A549 (cell line): Measurements from ENCODE around the gene CPED1. TPM values are rescaled to one million over a fixed set of nuclear protein-coding genes. Genes with fewer than 3 reads are reported as not detected.
A peak's percentile ranks its signal among the peaks of the same experiment; 100 is the strongest.

Source experiments
- ATAC-seq, 2 experiments: fragments of 200-7000 bp in 1 of 2; fragments of >200 bp in 1 of 2; cut with Nextera tagmentation in 1 of 2; cut with Tn5 transposase in 1 of 2; 3 replicates each; pipeline versions ENCODE4 v1.8.0 to v1.9.1; 2018 to 2020; ENCODE audit warnings: mild to moderate bottlenecking in 1 of 2, moderate library complexity in 1 of 2
- CTCF ChIA-PET: fragments of 300-600 bp; sonication (Branson Sonifier 250); formaldehyde crosslinking; extraction: SDS; loops from one replicate; lab custom pipeline; 2021; ENCODE audit warnings: antibody characterized with exemption, inconsistent platforms; lab: Yijun Ruan, JAX
- POLR2A ChIA-PET: fragments of 350-600 bp; formaldehyde crosslinking; extraction: SDS; loops from one replicate; lab custom pipeline; 2021; ENCODE audit warnings: antibody characterized with exemption, inconsistent platforms; lab: Yijun Ruan, JAX
- DNase-seq, 2 experiments: peaks; one replicate each; pipeline versions ENCODE4 v3.0.0 to v3.0.0-alpha.2; 2011 to 2016; ENCODE audit warnings: low read depth in 1 of 2, low spot score in 1 of 2
- FAIRE-seq: peaks from 2 replicates; lab custom pipeline; 2011; peaks lifted over from hg19 to GRCh38; lab: Jason Lieb, UNC
- H3K27ac ChIP-seq, 2 experiments: fragments of >200 bp; sonication (Bioruptor Twin); formaldehyde crosslinking; 3 replicates each; pipeline ENCODE4 v1.5.1; 2016 to 2017
- H3K4me1 ChIP-seq: fragments of >200 bp; sonication (Bioruptor Twin); formaldehyde crosslinking; 3 replicates; pipeline ENCODE4 v1.6.1; 2016
- H3K4me2 ChIP-seq: fragments of >200 bp; sonication (Bioruptor Twin); formaldehyde crosslinking; 3 replicates; pipeline ENCODE4 v1.6.1; 2016
- H3K4me3 ChIP-seq: fragments of >200 bp; sonication (Bioruptor Twin); formaldehyde crosslinking; 3 replicates; pipeline ENCODE4 v1.5.1; 2016
- H3K9me3 ChIP-seq: fragments of >200 bp; sonication (Bioruptor Twin); formaldehyde crosslinking; 3 replicates; pipeline ENCODE4 v1.6.1; 2016
- CBX2 ChIP-seq: fragments of 200-600 bp; sonication (generic); IDR thresholded peaks from 2 replicates; pipeline ENCODE4 v1.6.1; 2016; ENCODE audit warnings: low read depth, mild to moderate bottlenecking, borderline replicate concordance
- EP300 ChIP-seq, 2 experiments: fragments of >200 bp; sonication (Bioruptor Twin); formaldehyde crosslinking; IDR thresholded peaks; 2 replicates in 1 of 2; 3 replicates in 1 of 2; pipeline ENCODE4 v1.6.1; 2016 to 2017
- FOSL2 ChIP-seq, 2 experiments: fragments of 450-650 bp in 1 of 2; fragments of >200 bp in 1 of 2; sonication (Bioruptor Twin) in 1 of 2; formaldehyde crosslinking; IDR thresholded peaks; 2 replicates each; pipeline versions ENCODE4 v1.5.0 to v1.6.1; 2016 to 2020; ENCODE audit warnings: mild to moderate bottlenecking in 1 of 2, moderate library complexity in 1 of 2
- FOXS1 ChIP-seq: fragments of 250-450 bp; sonication (Bioruptor Pico); IDR thresholded peaks from 2 replicates; pipeline ENCODE4 v1.5.0; 2020; ENCODE audit warnings: mild to moderate bottlenecking, moderate library complexity
- GATA3 ChIP-seq: IDR thresholded peaks from 2 replicates; pipeline ENCODE4 v1.6.1; 2012; ENCODE audit warnings: borderline replicate concordance
- HEYL ChIP-seq: fragments of 250-450 bp; sonication (Bioruptor Pico); IDR thresholded peaks from 2 replicates; pipeline ENCODE4 v1.8.0; 2021; ENCODE audit warnings: mild to moderate bottlenecking, moderate library complexity
- HOXA7 ChIP-seq: fragments of 250-450 bp; sonication (Bioruptor Pico); IDR thresholded peaks from 2 replicates; pipeline ENCODE4 v1.5.0; 2020; ENCODE audit warnings: mild to moderate bottlenecking, moderate library complexity
- HOXB13 ChIP-seq: fragments of 250-450 bp; sonication (Bioruptor Pico); IDR thresholded peaks from 2 replicates; pipeline ENCODE4 v1.5.0; 2020; ENCODE audit warnings: low read depth, mild to moderate bottlenecking, moderate library complexity
- KDM1A ChIP-seq: fragments of 200-600 bp; sonication (generic); IDR thresholded peaks from 2 replicates; pipeline ENCODE4 v1.6.1; 2016; ENCODE audit warnings: low read depth, mild to moderate bottlenecking
- KDM5A ChIP-seq: fragments of 200-600 bp; sonication (generic); IDR thresholded peaks from 2 replicates; pipeline ENCODE4 v1.6.1; 2016; ENCODE audit warnings: antibody characterized with exemption, mild to moderate bottlenecking
- MAFK ChIP-seq: fragments of 450-650 bp; IDR thresholded peaks from 2 replicates; pipeline ENCODE4 v1.6.1; 2014; ENCODE audit not compliant: partially characterized antibody
- MAZ ChIP-seq: fragments of 150-350 bp; IDR thresholded peaks from 2 replicates; pipeline ENCODE4 v1.6.1; 2014; ENCODE audit warnings: antibody characterized with exemption, low read depth, low read length, borderline replicate concordance
- NFE2L2 ChIP-seq: fragments of 150-350 bp; conservative IDR thresholded peaks from 2 replicates; pipeline ENCODE4 v1.6.1; 2014; ENCODE audit warnings: low read length
- NR3C1 ChIP-seq: fragments of >200 bp; sonication (Bioruptor Twin); formaldehyde crosslinking; IDR thresholded peaks from 3 replicates; pipeline ENCODE4 v1.6.1; 2017
- POLR2AphosphoS2 ChIP-seq: conservative IDR thresholded peaks from 2 replicates; pipeline ENCODE4 v1.6.1; 2012; ENCODE audit warnings: low read length, improper control_type of control experiment, inconsistent platforms
- RNF2 ChIP-seq: fragments of 200-600 bp; sonication (generic); IDR thresholded peaks from 2 replicates; pipeline ENCODE4 v1.6.1; 2016; ENCODE audit warnings: low read depth, mild to moderate bottlenecking, antibody characterized with exemption, moderate library complexity, borderline replicate concordance
- SMC3 ChIP-seq: fragments of >200 bp; sonication (Bioruptor Twin); formaldehyde crosslinking; IDR thresholded peaks from 3 replicates; pipeline ENCODE4 v1.6.1; 2018; ENCODE audit warnings: inconsistent platforms
- ZFP36 ChIP-seq: fragments of 450-650 bp; IDR thresholded peaks from 2 replicates; pipeline ENCODE4 v1.6.1; 2014; ENCODE audit warnings: borderline replicate concordance; ENCODE audit not compliant: partially characterized antibody
- WGBS: methylation state at CpG from one replicate; pipeline ENCODE4 v1.1.6; 2017; ENCODE audit errors: missing lambda C conversion rate; 5-methylcytosine and 5-hydroxymethylcytosine counted together
- polyA plus RNA-seq, 4 experiments: library from polyadenylated mRNA; depleted of rRNA in 3 of 4; stranded (reverse); fragments of >200 nt; fragmentation: RNase III in 1 of 4; extraction: RNeasy Plus Mini Kit Qiagen cat#74134 plus additional on column Dnase treatment in 1 of 4; gene quantifications; 2 replicates in 3 of 4; 3 replicates in 1 of 4; pipeline ENCODE4 v1.2.3, GENCODE V29; 2011 to 2017
- TF ChIP-seq, protein P1 (sequence below): fragments of 450-650 bp; IDR thresholded peaks from 2 replicates; pipeline ENCODE4 v1.6.1; 2014; ENCODE audit warnings: antibody characterized with exemption
- TF ChIP-seq, protein P2 (sequence below): fragments of 150-350 bp; IDR thresholded peaks from 2 replicates; pipeline ENCODE4 v1.6.1; 2014; ENCODE audit warnings: low read depth, mild to moderate bottlenecking, low read length

Gene CPED1
- polyA plus RNA-seq, 2 of the 4 experiments (the other 2 are of a cell fraction) = 0.03 TPM; not detected in 1

DNA sequence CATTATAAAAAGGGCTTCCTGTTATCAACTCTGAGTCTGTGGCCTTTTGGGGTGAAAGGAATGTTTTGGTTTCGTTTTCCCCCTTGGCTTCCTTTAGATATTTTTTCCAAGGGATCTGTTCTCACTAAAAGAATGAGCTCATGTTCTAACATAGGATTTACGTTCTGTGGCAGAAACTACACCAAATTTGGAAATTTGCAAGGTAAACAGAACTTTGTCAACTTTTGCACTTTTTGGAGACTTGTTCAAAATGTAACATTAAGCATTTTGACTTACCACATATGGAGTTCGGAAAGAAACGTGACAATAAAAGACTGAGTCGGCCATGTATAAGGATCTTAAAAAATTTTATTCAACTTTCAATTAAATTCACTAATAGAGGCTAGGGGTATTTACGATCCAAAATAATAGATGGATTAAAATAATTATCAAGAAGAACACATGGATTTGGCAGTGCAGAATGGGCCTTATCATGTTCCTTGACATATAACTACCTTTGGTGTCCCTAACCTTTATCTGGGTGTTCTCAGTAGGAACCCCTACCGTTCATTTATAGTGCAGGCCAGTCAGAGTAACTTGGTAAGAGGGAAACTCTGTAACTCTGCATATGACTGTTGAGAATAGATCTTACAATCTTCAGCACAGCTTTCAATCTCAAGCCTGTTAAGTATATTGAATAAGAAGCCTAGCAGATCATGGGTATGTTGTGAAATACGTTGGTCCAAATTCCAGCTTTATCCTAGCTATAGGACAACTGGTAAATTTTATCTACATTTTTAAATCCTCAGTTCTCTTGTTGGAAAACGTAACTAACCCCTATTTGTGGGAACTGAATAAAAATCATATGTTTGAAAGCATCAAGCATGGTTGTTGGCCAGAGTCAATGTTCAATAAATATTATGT is 11.8 kb downstream of the CPED1 start:
- H3K27ac ChIP-seq = no peak overlapping the region
- no peak overlapping the region for H3K4me2 ChIP-seq
- no peaks in the 10 kb centered on the region for H3K4me1 ChIP-seq
- no peaks in the 10 kb centered on the region for H3K9me3 ChIP-seq
- no peak for ATAC-seq
- no peak for FAIRE-seq
- ChIA-PET CTCF (interaction anchor here (1.0 to 2.8 kb wide), 3 partner anchors 10 to 14 kb away, joined by 4 to 8 read pairs (median 4); partner anchors contain the start of gene CPED1), POLR2A (interaction anchor here (0.6 kb wide), 1 partner anchor 49 kb away, joined by 3 read pairs; no protein-coding TSS in a partner anchor)
- no peak overlapping the region for H3K4me3 ChIP-seq
- TF ChIP-seq MAFK = no peak
- TF ChIP-seq, protein P1, sequence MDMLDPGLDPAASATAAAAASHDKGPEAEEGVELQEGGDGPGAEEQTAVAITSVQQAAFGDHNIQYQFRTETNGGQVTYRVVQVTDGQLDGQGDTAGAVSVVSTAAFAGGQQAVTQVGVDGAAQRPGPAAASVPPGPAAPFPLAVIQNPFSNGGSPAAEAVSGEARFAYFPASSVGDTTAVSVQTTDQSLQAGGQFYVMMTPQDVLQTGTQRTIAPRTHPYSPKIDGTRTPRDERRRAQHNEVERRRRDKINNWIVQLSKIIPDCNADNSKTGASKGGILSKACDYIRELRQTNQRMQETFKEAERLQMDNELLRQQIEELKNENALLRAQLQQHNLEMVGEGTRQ = no peak
- TF ChIP-seq HOXA7 (CRISPR knock-in tag) = no peak
- TF ChIP-seq, protein P2, sequence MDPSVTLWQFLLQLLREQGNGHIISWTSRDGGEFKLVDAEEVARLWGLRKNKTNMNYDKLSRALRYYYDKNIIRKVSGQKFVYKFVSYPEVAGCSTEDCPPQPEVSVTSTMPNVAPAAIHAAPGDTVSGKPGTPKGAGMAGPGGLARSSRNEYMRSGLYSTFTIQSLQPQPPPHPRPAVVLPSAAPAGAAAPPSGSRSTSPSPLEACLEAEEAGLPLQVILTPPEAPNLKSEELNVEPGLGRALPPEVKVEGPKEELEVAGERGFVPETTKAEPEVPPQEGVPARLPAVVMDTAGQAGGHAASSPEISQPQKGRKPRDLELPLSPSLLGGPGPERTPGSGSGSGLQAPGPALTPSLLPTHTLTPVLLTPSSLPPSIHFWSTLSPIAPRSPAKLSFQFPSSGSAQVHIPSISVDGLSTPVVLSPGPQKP = no peak
- no peak for TF ChIP-seq EP300 (IDR thresholded peaks at IDR 0.05)
- TF ChIP-seq KDM5A = no peak
- TF ChIP-seq FOSL2 (IDR thresholded peaks at IDR 0.05) = no peak
- TF ChIP-seq FOSL2 (CRISPR knock-in tag; IDR thresholded peaks at IDR 0.05) = no peak
- TF ChIP-seq POLR2AphosphoS2 = no peak
- TF ChIP-seq HEYL (CRISPR knock-in tag) = no peak
- no peak for TF ChIP-seq HOXB13 (CRISPR knock-in tag)
- no peak for TF ChIP-seq RNF2
- TF ChIP-seq CBX2 = no peak
- no peak for TF ChIP-seq SMC3
- no peak for TF ChIP-seq GATA3
- no peak for TF ChIP-seq FOXS1 (CRISPR knock-in tag)
- no peak for TF ChIP-seq NR3C1
- no peak for TF ChIP-seq MAZ
- TF ChIP-seq NFE2L2 = no peak
- no peak for TF ChIP-seq ZFP36
- DNase-seq = no peak
- 37% methylated on average over 9 of the region's 9 CpGs for WGBS

DNA sequence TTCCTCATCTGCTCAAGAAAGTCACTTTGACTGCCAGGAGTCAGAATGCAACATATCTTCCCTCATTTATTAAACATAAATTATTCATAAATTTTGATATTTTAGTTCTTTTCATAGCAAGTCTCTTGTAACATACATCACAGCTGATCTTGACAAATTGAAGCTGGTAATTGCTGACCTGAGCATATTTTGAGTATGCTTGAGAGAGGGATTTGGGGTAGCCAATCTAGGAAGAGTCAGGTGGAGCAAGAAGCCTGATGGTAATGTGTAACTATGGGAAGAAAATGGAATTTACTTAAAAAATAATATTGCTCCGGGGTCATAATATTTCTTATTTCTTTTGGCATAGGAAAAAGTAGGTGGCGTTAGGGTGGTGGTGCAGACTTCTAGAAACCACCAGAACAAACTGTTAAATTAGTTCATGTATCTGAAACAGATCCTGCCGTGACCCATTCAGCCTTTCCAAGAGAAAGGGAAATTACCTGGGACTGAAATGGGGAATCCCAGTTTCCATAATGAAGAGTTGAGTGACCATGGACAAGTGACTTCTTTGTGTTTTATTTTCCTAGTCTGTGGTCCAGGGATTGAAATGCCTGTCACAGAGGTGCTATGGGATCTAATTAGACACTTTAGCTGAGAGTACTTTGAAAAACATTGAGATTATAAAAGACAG is 12.9 kb downstream of the CPED1 start:
- TF ChIP-seq MAFK (peak; percentile 79), KDM1A (no peak)
- Histone ChIP-seq H3K27ac (no peak overlapping the region), H3K4me1 (no peaks in the 10 kb centered on the region), H3K9me3 (no peaks in the 10 kb centered on the region), H3K4me2 (no peak overlapping the region), H3K4me3 (no peak overlapping the region)
- no peak for ATAC-seq
- WGBS = 20% methylated on average over 3 of the region's 3 CpGs
- ChIA-PET POLR2A (interaction anchor here (0.6 kb wide), 1 partner anchor 48 kb away, joined by 3 read pairs; no protein-coding TSS in a partner anchor), CTCF (interaction anchor here (1.0 to 2.8 kb wide), 3 partner anchors 9 to 15 kb away, joined by 4 to 8 read pairs (median 4); partner anchors contain the start of gene CPED1)
- DNase-seq = no peak
- FAIRE-seq = no peak
